Vagina (tissue), 2 donors: ENCODE results near the gene CAPN9. TPM values are rescaled to one million over a fixed set of nuclear protein-coding genes. Genes with fewer than 3 reads are reported as not detected.

Experiments used
- DNase-seq, 2 donors: peaks; one replicate each; pipeline ENCODE4 v3.0.0-alpha.2; 2017; ENCODE audit errors: extremely low spot score in 2 of 2
- H3K27ac ChIP-seq: fragments of 200-600 bp; sonication (generic); one replicate; pipeline ENCODE4 v1.5.1; 2019
- H3K27me3 ChIP-seq: fragments of 200-600 bp; sonication (generic); one replicate; pipeline ENCODE4 v1.5.1; 2019
- H3K36me3 ChIP-seq, 2 donors: fragments of 200-600 bp; sonication (generic); one replicate each; pipeline ENCODE4 v1.5.1; 2017 to 2019
- H3K4me1 ChIP-seq: fragments of 200-600 bp; sonication (generic); one replicate; pipeline ENCODE4 v1.5.1; 2019
- H3K4me3 ChIP-seq, 2 donors: fragments of 200-600 bp; sonication (generic); 1 replicate in 1 of 2; 2 replicates in 1 of 2; pipeline ENCODE4 v1.5.1; 2016 to 2019
- H3K9me3 ChIP-seq: fragments of 200-600 bp; sonication (generic); one replicate; pipeline ENCODE4 v1.5.1; 2019
- CTCF ChIP-seq, 3 experiments: fragments of 450-650 bp in 2 of 3; fragments of 200-600 bp in 1 of 3; sonication (generic) in 1 of 3; IDR thresholded peaks; one replicate each; pipeline ENCODE4 v1.5.1; 2017 to 2019; ENCODE audit warnings: antibody characterized with exemption in 3 of 3, mild to moderate bottlenecking in 2 of 3, moderate library complexity in 2 of 3
- POLR2A ChIP-seq, 2 donors: fragments of 450-650 bp; IDR thresholded peaks; one replicate each; pipeline ENCODE4 v1.6.1; 2017; ENCODE audit warnings: antibody characterized with exemption in 2 of 2, mild to moderate bottlenecking in 2 of 2, moderate library complexity in 2 of 2
- POLR2AphosphoS5 ChIP-seq, 2 donors: sonication (generic); formaldehyde crosslinking; IDR thresholded peaks; one replicate each; pipeline ENCODE4 v1.9.0; 2017; ENCODE audit warnings: antibody characterized with exemption in 2 of 2, mild to moderate bottlenecking in 2 of 2, low read depth in 1 of 2; ENCODE audit not compliant: insufficient read depth in 1 of 2
- intact Hi-C: fragments of 100-400 bp; cut with DNase I; formaldehyde crosslinking; loops from one replicate; pipeline ENCODE4 v1.15.1; 2023
- total RNA-seq: library from RNA; depleted of rRNA; stranded (reverse); fragments of >200 nt; gene quantifications from one replicate; pipeline ENCODE4 v1.2.3, GENCODE V29; 2016

Gene CAPN9
- total RNA-seq, 1 donor from 2014 or later, result not detected

- H3K27me3 ChIP-seq, result no peaks in the 10 kb centered on the region
- H3K9me3 ChIP-seq, result no peaks in the 10 kb centered on the region
- intact Hi-C loops, result loop anchor here (10.0 kb wide), 1 partner anchor 122 kb away; no protein-coding TSS in a partner anchor
- no peak overlapping the region for H3K4me3 ChIP-seq
- H3K4me1 ChIP-seq, result no peaks in the 10 kb centered on the region
- TF ChIP-seq CTCF (IDR thresholded peaks at IDR 0.05) (no peak), POLR2A (IDR thresholded peaks at IDR 0.05) (no peak), POLR2AphosphoS5 (IDR thresholded peaks at IDR 0.05; ENCODE audit: insufficient read depth in 1 of 2, low read depth in 1 of 2) (no peak)
- H3K27ac ChIP-seq, result no peak overlapping the region
- no peaks in the 10 kb centered on the region for H3K36me3 ChIP-seq
- peak; percentile 54 to 77 for DNase-seq
Observed at GRCh38 chr1:230792691-230793462, 45.7 kb downstream of the CAPN9 start.

GRCh38 chr1:230793463-230793745, 46.2 kb downstream of the CAPN9 start:
- no peaks in the 10 kb centered on the region for H3K9me3 ChIP-seq
- no peak overlapping the region for H3K4me3 ChIP-seq
- DNase-seq, result no peak
- intact Hi-C loops, result loop anchor here (10.0 kb wide), 1 partner anchor 121 kb away; no protein-coding TSS in a partner anchor
- no peaks in the 10 kb centered on the region for H3K4me1 ChIP-seq
- no peaks in the 10 kb centered on the region for H3K27me3 ChIP-seq
- H3K36me3 ChIP-seq, result no peaks in the 10 kb centered on the region
- no peak for TF ChIP-seq POLR2AphosphoS5 (IDR thresholded peaks at IDR 0.05; ENCODE audit: insufficient read depth in 1 of 2, low read depth in 1 of 2)
- TF ChIP-seq CTCF (IDR thresholded peaks at IDR 0.05), result no peak
- no peak for TF ChIP-seq POLR2A (IDR thresholded peaks at IDR 0.05)
- H3K27ac ChIP-seq, result no peak overlapping the region

GRCh38 chr1:230794431-230794830, 47.2 kb downstream of the CAPN9 start:
- intact Hi-C loops, result loop anchor here (10.0 kb wide), 1 partner anchor 120 kb away; no protein-coding TSS in a partner anchor

GRCh38 chr1:230794871-230795605, 47.9 kb downstream of the CAPN9 start:
- Histone ChIP-seq H3K4me1 (no peaks in the 10 kb centered on the region), H3K4me3 (no peak overlapping the region), H3K27ac (no peak overlapping the region), H3K9me3 (no peaks in the 10 kb centered on the region), H3K36me3 (no peaks in the 10 kb centered on the region), H3K27me3 (no peaks in the 10 kb centered on the region)
- DNase-seq, result peak; percentile 49 to 90
- intact Hi-C loops, result loop anchor here (5.0 to 10.0 kb wide), 2 partner anchors 120 to 412 kb away; no protein-coding TSS in a partner anchor
- TF ChIP-seq POLR2AphosphoS5 (IDR thresholded peaks at IDR 0.05; ENCODE audit: insufficient read depth in 1 of 2, low read depth in 1 of 2), result no peak

More at GRCh38 chr1:230794431-230794830, 47.2 kb downstream of the CAPN9 start:
- no peaks in the 10 kb centered on the region for H3K4me1 ChIP-seq
- H3K4me3 ChIP-seq, result no peak overlapping the region
- H3K36me3 ChIP-seq, result no peaks in the 10 kb centered on the region
- H3K27ac ChIP-seq, result no peak overlapping the region
- DNase-seq, result peak; percentile 20 to 81
- no peak for TF ChIP-seq POLR2A (IDR thresholded peaks at IDR 0.05)
- no peaks in the 10 kb centered on the region for H3K27me3 ChIP-seq
- no peaks in the 10 kb centered on the region for H3K9me3 ChIP-seq

- H3K36me3 ChIP-seq, result no peaks in the 10 kb centered on the region
- no peak overlapping the region for H3K27ac ChIP-seq
- TF ChIP-seq POLR2AphosphoS5 (IDR thresholded peaks at IDR 0.05; ENCODE audit: insufficient read depth in 1 of 2, low read depth in 1 of 2) (no peak), POLR2A (IDR thresholded peaks at IDR 0.05) (no peak), CTCF (IDR thresholded peaks at IDR 0.05) (no peak)
- H3K27me3 ChIP-seq, result no peaks in the 10 kb centered on the region
- no peaks in the 10 kb centered on the region for H3K4me1 ChIP-seq
- no peak for DNase-seq
- no peaks in the 10 kb centered on the region for H3K9me3 ChIP-seq
- no peak overlapping the region for H3K4me3 ChIP-seq
- intact Hi-C loops, result loop anchor here (5.0 to 10.0 kb wide), 2 partner anchors 118 to 411 kb away; no protein-coding TSS in a partner anchor
Observed at GRCh38 chr1:230796626-230797025, 49.4 kb downstream of the CAPN9 start.
